Measurements from ENCODE around the gene LARGE1.

GRCh38 chr22:33467620-33468095 is 452.6 kb downstream of the LARGE1 start:
- TF ChIP-seq POLR2A (IDR thresholded peaks at IDR 0.05) (no peak), CTCF (IDR thresholded peaks at IDR 0.05) (no peak), POLR2AphosphoS5 (IDR thresholded peaks at IDR 0.05) (no peak)
